OCI-LY7 (cell line): ENCODE results near the gene AFF3. TPM values are rescaled to one million over a fixed set of nuclear protein-coding genes. Genes with fewer than 3 reads are reported as not detected.

Source experiments
- BruUV-seq: library from RNA; stranded (reverse); fragments of 400-500 nt; replicated peaks from 2 replicates; lab custom pipeline; 2021; lab: Mats Ljungman, UMichigan
- CTCF ChIA-PET: fragments of 300-600 bp; sonication (Branson Sonifier 250); formaldehyde crosslinking; loops from one replicate; lab custom pipeline; 2022; ENCODE audit warnings: antibody characterized with exemption; ENCODE audit not compliant: unreplicated experiment; lab: Charles Lee
- POLR2A ChIA-PET: fragments of 300-600 bp; sonication (Branson Sonifier 250); formaldehyde crosslinking; loops from one replicate; lab custom pipeline; 2022; ENCODE audit warnings: antibody characterized with exemption; lab: Charles Lee
- DNase-seq: peaks from one replicate; pipeline ENCODE4 v3.0.0-alpha.2; 2015; ENCODE audit warnings: low spot score
- H2AFZ ChIP-seq: fragments of 200-600 bp; sonication (generic), shearing (Covaris generic); 2 replicates; pipeline ENCODE4 v1.6.1; 2014; ENCODE audit warnings: mild to moderate bottlenecking, antibody characterized with exemption, low read length, moderate library complexity
- H3K27ac ChIP-seq: fragments of 200-600 bp; sonication (generic); 2 replicates; pipeline ENCODE4 v1.5.1; 2014; ENCODE audit warnings: mixed run types, low read depth, mild to moderate bottlenecking, moderate library complexity, low read length, inconsistent platforms; ENCODE audit not compliant: poor library complexity, severe bottlenecking
- H3K36me3 ChIP-seq: fragments of 200-600 bp; sonication (generic); 2 replicates; pipeline ENCODE4 v1.6.1; 2014; ENCODE audit warnings: mild to moderate bottlenecking, antibody characterized with exemption, low read length, moderate library complexity, mixed read lengths; ENCODE audit not compliant: insufficient read depth
- H3K4me1 ChIP-seq: fragments of 200-600 bp; sonication (generic); 2 replicates; pipeline ENCODE4 v1.5.1; 2014; ENCODE audit warnings: mild to moderate bottlenecking, low read length; ENCODE audit not compliant: insufficient read depth, poor library complexity, severe bottlenecking
- H3K4me2 ChIP-seq: fragments of 200-600 bp; sonication (generic); 2 replicates; pipeline ENCODE4 v1.6.1; 2014; ENCODE audit warnings: mild to moderate bottlenecking, low read length
- H3K4me3 ChIP-seq: fragments of 200-600 bp; sonication (generic); 2 replicates; pipeline ENCODE4 v1.5.1; 2014; ENCODE audit warnings: mild to moderate bottlenecking, low read depth, low read length; ENCODE audit not compliant: poor library complexity, severe bottlenecking
- H3K79me2 ChIP-seq: fragments of 200-600 bp; sonication (generic); 2 replicates; pipeline ENCODE4 v1.6.1; 2016; ENCODE audit warnings: low read depth, mild to moderate bottlenecking, low read length, moderate library complexity, mixed read lengths; ENCODE audit not compliant: insufficient read depth
- H3K9me2 ChIP-seq: fragments of 200-600 bp; sonication (generic); 2 replicates; pipeline ENCODE4 v1.6.1; 2016; ENCODE audit warnings: mild to moderate bottlenecking, low read length, mixed read lengths; ENCODE audit not compliant: insufficient read depth
- H3K9me3 ChIP-seq: fragments of 200-600 bp; sonication (generic); 2 replicates; pipeline ENCODE4 v1.6.1; 2014; ENCODE audit warnings: mild to moderate bottlenecking, mixed run types, low read length, mixed read lengths
- H4K20me1 ChIP-seq: fragments of 200-600 bp; sonication (generic); 2 replicates; pipeline ENCODE4 v1.6.1; 2014; ENCODE audit warnings: mild to moderate bottlenecking, antibody characterized with exemption, low read length, moderate library complexity, mixed read lengths; ENCODE audit not compliant: insufficient read depth
- EZH2phosphoT487 ChIP-seq: fragments of 200-600 bp; sonication (generic); IDR thresholded peaks from 2 replicates; pipeline ENCODE4 v1.6.1; 2018; ENCODE audit warnings: low read depth, borderline replicate concordance, mild to moderate bottlenecking, mixed run types, antibody characterized with exemption, low read length, moderate library complexity, mixed read lengths
- intact Hi-C: fragments of 100-400 bp; cut with micrococcal nuclease; formaldehyde crosslinking; loops from one replicate; pipeline ENCODE4 v1.10.0; 2022; ENCODE audit not compliant: unreplicated experiment
- total RNA-seq, 2 experiments: library from RNA; depleted of rRNA in 1 of 2; stranded (reverse); fragments of >200 nt in 1 of 2; shearing (Covaris generic) in 1 of 2; gene quantifications; 2 replicates each; pipeline ENCODE4 v1.2.3, GENCODE V29; 2014 to 2022
- TF ChIP-seq, protein P1 (sequence below): fragments of 200-600 bp; sonication (generic); conservative IDR thresholded peaks from 2 replicates; pipeline ENCODE4 v1.5.1; 2014; ENCODE audit warnings: mild to moderate bottlenecking, antibody characterized with exemption, low read length, moderate library complexity, mixed read lengths

The AFF3 gene
- total RNA-seq, 2 experiments from 2014 or later: 131 to 133 TPM

GRCh38 chr2:100043081-100043890 lies 99.1 kb downstream of the AFF3 start:
- no peaks in the 10 kb centered on the region for H3K9me2 ChIP-seq
- ChIA-PET CTCF (no interaction called here), POLR2A (interaction anchor here (0.6 to 0.9 kb wide), 3 partner anchors 10 to 89 kb away, joined by 3 to 5 read pairs (median 4); no protein-coding TSS in a partner anchor)
- H3K9me3 ChIP-seq: no peaks in the 10 kb centered on the region
- no TSS peak for BruUV-seq
- H4K20me1 ChIP-seq: no peaks in the 10 kb centered on the region
- H3K79me2 ChIP-seq: no peaks in the 10 kb centered on the region
- H3K4me1 ChIP-seq: no peaks in the 10 kb centered on the region
- DNase-seq: no peak
- no peak overlapping the region for H2AFZ ChIP-seq
- no peak for TF ChIP-seq EZH2phosphoT487
- TF ChIP-seq, protein P1, sequence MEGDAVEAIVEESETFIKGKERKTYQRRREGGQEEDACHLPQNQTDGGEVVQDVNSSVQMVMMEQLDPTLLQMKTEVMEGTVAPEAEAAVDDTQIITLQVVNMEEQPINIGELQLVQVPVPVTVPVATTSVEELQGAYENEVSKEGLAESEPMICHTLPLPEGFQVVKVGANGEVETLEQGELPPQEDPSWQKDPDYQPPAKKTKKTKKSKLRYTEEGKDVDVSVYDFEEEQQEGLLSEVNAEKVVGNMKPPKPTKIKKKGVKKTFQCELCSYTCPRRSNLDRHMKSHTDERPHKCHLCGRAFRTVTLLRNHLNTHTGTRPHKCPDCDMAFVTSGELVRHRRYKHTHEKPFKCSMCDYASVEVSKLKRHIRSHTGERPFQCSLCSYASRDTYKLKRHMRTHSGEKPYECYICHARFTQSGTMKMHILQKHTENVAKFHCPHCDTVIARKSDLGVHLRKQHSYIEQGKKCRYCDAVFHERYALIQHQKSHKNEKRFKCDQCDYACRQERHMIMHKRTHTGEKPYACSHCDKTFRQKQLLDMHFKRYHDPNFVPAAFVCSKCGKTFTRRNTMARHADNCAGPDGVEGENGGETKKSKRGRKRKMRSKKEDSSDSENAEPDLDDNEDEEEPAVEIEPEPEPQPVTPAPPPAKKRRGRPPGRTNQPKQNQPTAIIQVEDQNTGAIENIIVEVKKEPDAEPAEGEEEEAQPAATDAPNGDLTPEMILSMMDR: no peak
- H3K27ac ChIP-seq: no peak overlapping the region
- intact Hi-C loops: no loop called here
- no peak overlapping the region for H3K4me3 ChIP-seq
- no peak overlapping the region for H3K4me2 ChIP-seq
- peaks cover 53% of the 10 kb centered on the region for H3K36me3 ChIP-seq

- DNase-seq: no peak
Observed at GRCh38 chr2:100042562-100042961, 99.8 kb downstream of the AFF3 start.

More at GRCh38 chr2:100042562-100042961, 99.8 kb downstream of the AFF3 start:
- Histone ChIP-seq H2AFZ (no peak overlapping the region), H3K4me3 (no peak overlapping the region), H3K4me1 (no peaks in the 10 kb centered on the region), H3K36me3 (peaks cover 58% of the 10 kb centered on the region), H3K9me2 (no peaks in the 10 kb centered on the region), H3K9me3 (no peaks in the 10 kb centered on the region), H3K4me2 (no peak overlapping the region), H3K79me2 (no peaks in the 10 kb centered on the region), H3K27ac (no peak overlapping the region), H4K20me1 (no peaks in the 10 kb centered on the region)
- ChIA-PET POLR2A (interaction anchor here (0.7 to 1.0 kb wide), 3 partner anchors 11 to 29 kb away, joined by 3 to 5 read pairs (median 3); no protein-coding TSS in a partner anchor), CTCF (no interaction called here)
- BruUV-seq: no TSS peak
- TF ChIP-seq EZH2phosphoT487: no peak
- TF ChIP-seq, protein P1: no peak
- intact Hi-C loops: no loop called here
